PC-9 (cell line): ENCODE measurements around the gene CD99L2. TPM values are rescaled to one million over a fixed set of nuclear protein-coding genes. Genes with fewer than 3 reads are reported as not detected.

Source experiments
- BruUV-seq: library from RNA; stranded (reverse); fragments of 400-500 nt; replicated peaks from 2 replicates; lab custom pipeline; 2021; lab: Mats Ljungman, UMichigan
- CTCF ChIA-PET: fragments of 300-600 bp; sonication (Branson Sonifier 250); formaldehyde crosslinking; loops from one replicate; lab custom pipeline; 2022; ENCODE audit warnings: antibody characterized with exemption; lab: Charles Lee
- POLR2A ChIA-PET: fragments of 300-600 bp; sonication (Branson Sonifier 250); formaldehyde crosslinking; loops from one replicate; lab custom pipeline; 2022; ENCODE audit warnings: antibody characterized with exemption; ENCODE audit not compliant: unreplicated experiment; lab: Charles Lee
- DNase-seq, 2 experiments: peaks; one replicate each; pipeline versions ENCODE4 v3.0.0 to v3.0.0-alpha.2; 2015 to 2022; ENCODE audit warnings: mixed read lengths in 1 of 2
- H2AFZ ChIP-seq: fragments of 200-600 bp; sonication (generic); 2 replicates; pipeline ENCODE4 v1.8.1; 2017; ENCODE audit warnings: antibody characterized with exemption
- H3F3A ChIP-seq: fragments of 200-600 bp; sonication (generic); 2 replicates; pipeline ENCODE4 v1.8.1; 2017; ENCODE audit warnings: antibody characterized with exemption, mild to moderate bottlenecking, low read depth; ENCODE audit not compliant: insufficient read depth
- H3K27ac ChIP-seq: fragments of 200-600 bp; sonication (generic); 2 replicates; pipeline ENCODE4 v1.6.1; 2016; ENCODE audit warnings: mixed run types
- H3K27me3 ChIP-seq: fragments of 200-600 bp; sonication (generic); 2 replicates; pipeline ENCODE4 v1.6.1; 2016; ENCODE audit warnings: low read depth, mixed run types; ENCODE audit not compliant: insufficient read depth
- H3K36me3 ChIP-seq: fragments of 200-600 bp; sonication (generic); 2 replicates; pipeline ENCODE4 v1.6.1; 2016; ENCODE audit warnings: low read depth, mixed run types
- H3K4me1 ChIP-seq: fragments of 200-600 bp; sonication (generic); replicated peaks from 2 replicates; pipeline ENCODE4 v1.6.1; 2016; ENCODE audit warnings: mixed run types; ENCODE audit not compliant: insufficient read depth
- H3K4me2 ChIP-seq: fragments of 200-600 bp; sonication (generic); 2 replicates; pipeline ENCODE4 v1.6.1; 2017; ENCODE audit warnings: mixed run types
- H3K4me3 ChIP-seq: fragments of 200-600 bp; sonication (generic); 2 replicates; pipeline ENCODE4 v1.6.1; 2016; ENCODE audit warnings: mixed run types
- H3K79me2 ChIP-seq: fragments of 200-600 bp; sonication (generic); 2 replicates; pipeline ENCODE4 v1.6.1; 2017; ENCODE audit warnings: low read depth, mixed run types
- H3K9me2 ChIP-seq: fragments of 200-600 bp; sonication (generic); 2 replicates; pipeline ENCODE4 v1.8.1; 2017; ENCODE audit warnings: mild to moderate bottlenecking; ENCODE audit not compliant: insufficient read depth
- H3K9me3 ChIP-seq: fragments of 200-600 bp; sonication (generic); 2 replicates; pipeline ENCODE4 v1.8.1; 2016; ENCODE audit warnings: low read depth; ENCODE audit not compliant: insufficient read depth
- H4K20me1 ChIP-seq: fragments of 200-600 bp; sonication (generic); 2 replicates; pipeline ENCODE4 v1.8.1; 2017; ENCODE audit not compliant: insufficient read depth
- CTCF ChIP-seq: fragments of 200-600 bp; sonication (generic); conservative IDR thresholded peaks from 2 replicates; pipeline ENCODE4 v1.6.1; 2017; ENCODE audit warnings: mixed run types, antibody characterized with exemption, mild to moderate bottlenecking, moderate library complexity
- EZH2 ChIP-seq: fragments of 200-600 bp; sonication (generic); IDR thresholded peaks from 2 replicates; pipeline ENCODE4 v1.8.0; 2017; ENCODE audit warnings: antibody characterized with exemption, low read depth
- intact Hi-C: fragments of 100-400 bp; cut with micrococcal nuclease; formaldehyde crosslinking; loops from one replicate; pipeline ENCODE4 v1.10.0; 2022; ENCODE audit not compliant: unreplicated experiment
- total RNA-seq: library from RNA; stranded (reverse); gene quantifications from 2 replicates; pipeline ENCODE4 v1.2.3, GENCODE V29; 2021

CD99L2 gene
- total RNA-seq, 1 experiment from 2014 or later, result 22.5 TPM

DNA sequence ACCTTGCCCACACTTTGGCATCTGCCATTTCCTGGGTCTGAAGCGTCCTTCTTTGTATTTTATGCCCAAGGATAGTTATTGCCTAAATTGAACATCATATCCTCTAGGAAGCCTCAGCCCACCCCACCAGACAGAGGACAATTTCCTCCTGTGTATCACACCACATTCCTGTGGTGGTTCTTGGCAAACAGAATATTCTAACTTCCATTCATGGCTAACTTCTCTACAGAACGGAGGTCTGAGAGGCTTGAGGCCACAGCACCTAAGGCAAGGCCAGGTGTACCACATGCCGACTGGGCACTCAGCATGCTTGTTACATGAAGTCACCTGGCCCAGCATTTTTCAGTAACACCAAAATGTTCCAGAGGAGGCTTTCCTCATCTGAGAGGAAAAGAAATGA is 42.4 kb downstream of the CD99L2 start:
- H2AFZ ChIP-seq, result no peak overlapping the region
- no peaks in the 10 kb centered on the region for H3K9me2 ChIP-seq
- no peak overlapping the region for H3K4me3 ChIP-seq
- H3K27me3 ChIP-seq, result no peaks in the 10 kb centered on the region
- intact Hi-C loops, result no loop called here
- H3K36me3 ChIP-seq, result no peaks in the 10 kb centered on the region
- H3K4me1 ChIP-seq, result no peaks in the 10 kb centered on the region
- H4K20me1 ChIP-seq, result no peaks in the 10 kb centered on the region
- peaks cover 11% of the 10 kb centered on the region for H3K9me3 ChIP-seq
- TF ChIP-seq CTCF (no peak), EZH2 (no peak)
- no TSS peak for BruUV-seq
- H3K27ac ChIP-seq, result no peak overlapping the region
- no peak overlapping the region for H3K4me2 ChIP-seq
- H3K79me2 ChIP-seq, result no peaks in the 10 kb centered on the region
- POLR2A ChIA-PET, result no interaction called here
- CTCF ChIA-PET, result no interaction called here
- DNase-seq, result no peak
- no peaks in the 10 kb centered on the region for H3F3A ChIP-seq

GRCh38 chrX:150854856-150855255 is 43.6 kb downstream of the CD99L2 start:
- no peaks in the 10 kb centered on the region for H4K20me1 ChIP-seq
- H3K27me3 ChIP-seq, result no peaks in the 10 kb centered on the region
- DNase-seq, result no peak
- no peaks in the 10 kb centered on the region for H3K36me3 ChIP-seq
- no peak overlapping the region for H3K4me2 ChIP-seq
- no peak overlapping the region for H3K27ac ChIP-seq
- ChIA-PET POLR2A (no interaction called here), CTCF (no interaction called here)
- BruUV-seq, result no TSS peak
- no peak overlapping the region for H2AFZ ChIP-seq
- H3F3A ChIP-seq, result no peaks in the 10 kb centered on the region
- no peaks in the 10 kb centered on the region for H3K4me1 ChIP-seq
- peaks cover 11% of the 10 kb centered on the region for H3K9me3 ChIP-seq
- H3K4me3 ChIP-seq, result no peak overlapping the region
- intact Hi-C loops, result no loop called here
- TF ChIP-seq EZH2 (no peak), CTCF (no peak)
- no peaks in the 10 kb centered on the region for H3K9me2 ChIP-seq
- H3K79me2 ChIP-seq, result no peaks in the 10 kb centered on the region

- no peak for TF ChIP-seq EZH2
- TF ChIP-seq CTCF, result no peak
- ChIA-PET CTCF (no interaction called here), POLR2A (no interaction called here)
- Histone ChIP-seq H3K4me2 (no peak overlapping the region), H3K4me1 (no peaks in the 10 kb centered on the region), H3K9me2 (no peaks in the 10 kb centered on the region), H2AFZ (no peak overlapping the region), H4K20me1 (no peaks in the 10 kb centered on the region; the same call in 1 of the 2 replicates), H3K36me3 (no peaks in the 10 kb centered on the region), H3K27me3 (no peaks in the 10 kb centered on the region), H3K79me2 (no peaks in the 10 kb centered on the region), H3K9me3 (no peaks in the 10 kb centered on the region; the same call in 1 of the 2 replicates), H3K27ac (no peak overlapping the region), H3F3A (no peaks in the 10 kb centered on the region), H3K4me3 (no peak overlapping the region)
- no peak for DNase-seq
- intact Hi-C loops, result loop anchor here (2.0 kb wide), 2 partner anchors 49 to 133 kb away; partner anchors contain the start of genes CD99L2 and HMGB3
- BruUV-seq, result no TSS peak
Observed at GRCh38 chrX:150849996-150850720, 48.3 kb downstream of the CD99L2 start.
